BJ (cell line): ENCODE measurements around the gene ADAM10. TPM values are rescaled to one million over a fixed set of nuclear protein-coding genes. Genes with fewer than 3 reads are reported as not detected.
A peak's percentile ranks its signal among the peaks of the same experiment; 100 is the strongest.

ENCODE experiments used
- CTCF ChIA-PET: fragments of 350-600 bp; formaldehyde crosslinking; extraction: SDS; loops from one replicate; lab custom pipeline; 2021; ENCODE audit warnings: antibody characterized with exemption, inconsistent platforms; lab: Yijun Ruan, JAX
- POLR2A ChIA-PET: fragments of 300-600 bp; sonication (Branson Sonifier 250); formaldehyde crosslinking; extraction: SDS; loops from one replicate; lab custom pipeline; 2021; ENCODE audit warnings: antibody characterized with exemption; lab: Charles Lee
- DNase-seq: peaks from one replicate; pipeline ENCODE4 v3.0.0-alpha.2; 2011; ENCODE audit warnings: low read depth
- H3K27me3 ChIP-seq: 2 replicates; pipeline ENCODE4 v1.6.0; 2011; ENCODE audit warnings: low read length; ENCODE audit not compliant: control insufficient read depth, insufficient read depth
- H3K36me3 ChIP-seq: 2 replicates; pipeline ENCODE4 v1.5.1; 2011; ENCODE audit warnings: low read length; ENCODE audit not compliant: control insufficient read depth, insufficient read depth
- H3K4me3 ChIP-seq: 2 replicates; pipeline ENCODE4 v1.5.1; 2011; ENCODE audit warnings: low read depth, mild to moderate bottlenecking, control low read depth, low read length
- CTCF ChIP-seq: IDR thresholded peaks from 2 replicates; pipeline ENCODE4 v1.5.1; 2011; ENCODE audit warnings: low read depth, mild to moderate bottlenecking, control low read depth, inconsistent platforms, low read length, moderate library complexity; ENCODE audit not compliant: insufficient read depth
- polyA plus RNA-seq: library from polyadenylated mRNA; depleted of rRNA; stranded (reverse); fragments of >200 nt; gene quantifications from 2 replicates; pipeline ENCODE4 v1.2.3, GENCODE V29; 2011

The ADAM10 gene
- polyA plus RNA-seq, 1 experiment = 106 TPM

GRCh38 chr15:58736018-58736643 is 13.4 kb downstream of the ADAM10 start:
- Histone ChIP-seq H3K4me3 (no peak overlapping the region), H3K36me3 (no peaks in the 10 kb centered on the region), H3K27me3 (no peaks in the 10 kb centered on the region)
- ChIA-PET POLR2A (no interaction called here), CTCF (no interaction called here)
- TF ChIP-seq CTCF = no peak
- no peak for DNase-seq

DNA sequence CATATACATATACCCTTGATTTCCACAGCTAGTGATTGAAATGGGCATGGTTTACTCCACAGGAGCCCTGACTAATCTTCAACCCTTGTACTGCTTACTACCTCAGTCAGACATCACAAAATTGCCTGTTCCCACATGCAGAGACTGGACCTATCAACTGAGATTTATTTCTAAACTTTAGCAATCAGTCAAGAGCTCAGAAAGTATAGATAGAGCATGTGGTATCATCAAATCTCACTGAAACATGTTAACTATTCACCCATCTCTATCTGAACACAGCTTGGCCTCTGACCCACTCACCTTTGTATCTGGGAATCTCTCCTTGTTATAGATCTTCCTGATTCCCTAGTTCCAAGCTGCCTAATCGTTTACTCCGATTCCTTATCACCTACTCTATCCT is 14.6 kb downstream of the ADAM10 start:
- ChIA-PET POLR2A (no interaction called here), CTCF (no interaction called here)
- TF ChIP-seq CTCF = no peak
- H3K36me3 ChIP-seq = no peaks in the 10 kb centered on the region
- H3K27me3 ChIP-seq = no peaks in the 10 kb centered on the region
- no peak overlapping the region for H3K4me3 ChIP-seq
- no peak for DNase-seq

DNA sequence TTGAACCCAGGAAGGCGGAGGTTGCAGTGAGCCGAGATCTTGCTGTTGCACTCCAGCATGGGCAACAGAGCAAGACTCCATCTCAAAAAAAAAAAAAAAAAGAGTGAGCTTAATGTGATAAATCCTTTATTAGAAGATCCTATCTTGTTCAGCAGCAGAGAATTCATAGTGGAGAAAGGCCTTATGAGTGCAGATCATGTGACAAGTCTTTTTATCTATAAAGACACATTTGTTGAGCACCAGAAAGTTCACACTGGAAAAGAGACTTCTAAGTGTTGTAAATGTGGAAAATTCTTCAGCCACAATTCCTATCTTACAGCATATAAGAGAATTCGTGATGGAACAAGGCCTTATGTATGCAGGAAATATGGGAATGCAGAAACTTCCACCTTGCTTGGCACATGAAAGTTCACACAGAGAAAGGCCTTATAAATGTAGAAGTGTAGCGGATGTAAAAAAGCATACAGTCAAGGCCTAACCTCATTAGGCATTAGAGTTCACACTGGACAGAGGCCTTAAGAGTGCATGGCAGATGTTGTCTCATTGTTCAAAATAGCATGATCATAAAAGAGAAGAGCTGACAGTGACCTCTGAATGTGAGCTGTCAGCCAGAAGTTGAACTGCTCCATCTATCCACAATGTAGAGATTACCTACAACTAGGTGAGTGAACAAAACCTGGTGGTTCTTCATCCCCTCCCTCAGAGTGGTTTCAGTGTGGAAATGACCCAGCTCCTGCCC is 16.7 kb downstream of the ADAM10 start:
- DNase-seq = no peak
- Histone ChIP-seq H3K27me3 (no peaks in the 10 kb centered on the region), H3K36me3 (no peaks in the 10 kb centered on the region), H3K4me3 (no peak overlapping the region)
- ChIA-PET POLR2A (no interaction called here), CTCF (no interaction called here)
- no peak for TF ChIP-seq CTCF

GRCh38 chr15:58731756-58732535 is 17.6 kb downstream of the ADAM10 start:
- Histone ChIP-seq H3K36me3 (no peaks in the 10 kb centered on the region), H3K4me3 (no peak overlapping the region), H3K27me3 (no peaks in the 10 kb centered on the region)
- DNase-seq = peak; percentile 16
- ChIA-PET POLR2A (no interaction called here), CTCF (interaction anchor here (0.6 to 0.8 kb wide), 2 partner anchors 20 to 43 kb away, joined by 3 read pairs; no protein-coding TSS in a partner anchor)
- no peak for TF ChIP-seq CTCF

- Histone ChIP-seq H3K36me3 (no peaks in the 10 kb centered on the region), H3K27me3 (no peaks in the 10 kb centered on the region), H3K4me3 (no peak overlapping the region)
- ChIA-PET CTCF (no interaction called here), POLR2A (no interaction called here)
- TF ChIP-seq CTCF = no peak
- no peak for DNase-seq
Observed at GRCh38 chr15:58726867-58727266, 22.6 kb downstream of the ADAM10 start.
